Adrenal gland (tissue), 5 donors: ENCODE measurements around the gene NRK.

Source experiments
- CTCF ChIP-seq, 6 experiments: fragments of 450-650 bp in 4 of 6; fragments of 200-600 bp in 2 of 6; sonication (generic) in 1 of 6; IDR thresholded peaks; 1 replicate in 5 of 6; 2 replicates in 1 of 6; pipeline versions ENCODE4 v1.5.1 to v1.8.0; 2016 to 2021; ENCODE audit warnings: antibody characterized with exemption in 6 of 6, mild to moderate bottlenecking in 2 of 6, moderate library complexity in 1 of 6
- POLR2A ChIP-seq, 2 donors: fragments of 450-650 bp; IDR thresholded peaks; one replicate each; pipeline ENCODE4 v1.6.1; 2017; ENCODE audit warnings: antibody characterized with exemption in 2 of 2, mild to moderate bottlenecking in 2 of 2, moderate library complexity in 1 of 2
- donor health status: DM: no; HTN: no; CAD: no.

GRCh38 chrX:105909576-105909975, 87.2 kb downstream of the NRK start:
- TF ChIP-seq CTCF (IDR thresholded peaks at IDR 0.05) (no peak), POLR2A (IDR thresholded peaks at IDR 0.05) (no peak)
